A673 (cell line): ENCODE results near the gene CDK15. TPM values are rescaled to one million over a fixed set of nuclear protein-coding genes. Genes with fewer than 3 reads are reported as not detected.
A peak's percentile ranks its signal among the peaks of the same experiment; 100 is the strongest.

Experiments used
- BruUV-seq: library from RNA; stranded (reverse); fragments of 400-500 nt; replicated peaks from 2 replicates; lab custom pipeline; 2021; lab: Mats Ljungman, UMichigan
- CTCF ChIA-PET: fragments of 300-600 bp; sonication (Branson Sonifier 250); formaldehyde crosslinking; loops from one replicate; lab custom pipeline; 2022; ENCODE audit warnings: antibody characterized with exemption; lab: Charles Lee
- POLR2A ChIA-PET: fragments of 300-600 bp; sonication (Branson Sonifier 250); formaldehyde crosslinking; loops from one replicate; lab custom pipeline; 2022; ENCODE audit warnings: antibody characterized with exemption; ENCODE audit not compliant: low non-redundant PET; lab: Charles Lee
- DNase-seq: peaks from one replicate; pipeline ENCODE4 v3.0.0-alpha.2; 2015; ENCODE audit warnings: low spot score
- H3K27ac ChIP-seq: fragments of 200-600 bp; sonication (generic); 2 replicates; pipeline ENCODE4 v1.5.1; 2016; ENCODE audit warnings: mixed run types, low read depth, mild to moderate bottlenecking, mixed read lengths, antibody characterized with exemption, low read length; ENCODE audit not compliant: poor library complexity, severe bottlenecking
- H3K27me3 ChIP-seq: fragments of 200-600 bp; sonication (generic); replicated peaks from 2 replicates; pipeline ENCODE4 v1.6.1; 2017; ENCODE audit warnings: mixed run types, low read depth, mild to moderate bottlenecking, mixed read lengths, antibody characterized with exemption, low read length; ENCODE audit not compliant: insufficient read depth, poor library complexity
- H3K36me3 ChIP-seq: fragments of 200-600 bp; sonication (generic); 2 replicates; pipeline ENCODE4 v1.6.1; 2016; ENCODE audit warnings: mixed run types, mild to moderate bottlenecking, mixed read lengths, antibody characterized with exemption, low read length; ENCODE audit not compliant: insufficient read depth, poor library complexity, severe bottlenecking
- H3K4me1 ChIP-seq: fragments of 200-600 bp; sonication (generic); 2 replicates; pipeline ENCODE4 v1.6.1; 2017; ENCODE audit warnings: mixed run types, mild to moderate bottlenecking, mixed read lengths, antibody characterized with exemption, low read length; ENCODE audit not compliant: insufficient read depth, poor library complexity, severe bottlenecking
- H3K4me3 ChIP-seq: fragments of 200-600 bp; sonication (generic); 2 replicates; pipeline ENCODE4 v1.5.1; 2016; ENCODE audit warnings: low read depth, mixed run types, mild to moderate bottlenecking, mixed read lengths, low read length; ENCODE audit not compliant: poor library complexity, severe bottlenecking
- H3K9me3 ChIP-seq: fragments of 200-600 bp; sonication (generic); 2 replicates; pipeline ENCODE4 v1.6.1; 2016; ENCODE audit warnings: mixed run types, low read depth, mild to moderate bottlenecking, mixed read lengths, antibody characterized with exemption, low read length; ENCODE audit not compliant: poor library complexity, severe bottlenecking
- CTCF ChIP-seq: fragments of 300-800, 200-600 bp; sonication (generic); conservative IDR thresholded peaks from 2 replicates; pipeline ENCODE4 v1.5.1; 2017; ENCODE audit warnings: low read depth, mild to moderate bottlenecking, antibody characterized with exemption, low read length, moderate library complexity, mixed read lengths
- EZH2 ChIP-seq: fragments of 200-600 bp; sonication (generic); IDR thresholded peaks from 2 replicates; pipeline ENCODE4 v1.6.1; 2017; ENCODE audit warnings: borderline replicate concordance, low read depth, mild to moderate bottlenecking, mixed read lengths, antibody characterized with exemption, low read length; ENCODE audit not compliant: poor library complexity, severe bottlenecking
- intact Hi-C: fragments of 100-400 bp; cut with micrococcal nuclease; formaldehyde crosslinking; loops from one replicate; pipeline ENCODE4 v1.10.0; 2022; ENCODE audit not compliant: unreplicated experiment
- total RNA-seq: library from RNA; stranded (reverse); gene quantifications from 2 replicates; pipeline ENCODE4 v1.2.3, GENCODE V29; 2021

CDK15 gene
- total RNA-seq, 1 experiment from 2014 or later, result 0.11 TPM

- Histone ChIP-seq H3K9me3 (no peaks in the 10 kb centered on the region), H3K27me3 (peaks cover 39% of the 10 kb centered on the region), H3K4me1 (peaks cover 24% of the 10 kb centered on the region), H3K27ac (no peak overlapping the region), H3K36me3 (no peaks in the 10 kb centered on the region), H3K4me3 (no peak overlapping the region)
- BruUV-seq, result no TSS peak
- CTCF ChIA-PET, result no interaction called here
- POLR2A ChIA-PET, result interaction anchor here (0.5 to 0.9 kb wide), 2 partner anchors 47 to 550 kb away, joined by 3 to 4 read pairs; no protein-coding TSS in a partner anchor
- DNase-seq, result no peak
- no peak for TF ChIP-seq EZH2
- TF ChIP-seq CTCF, result no peak
- intact Hi-C loops, result no loop called here
These were observed 118.1 kb downstream of the CDK15 start for GRCh38 chr2:201924453-201924852.

GRCh38 chr2:201925056-201925455 lies 118.7 kb downstream of the CDK15 start:
- DNase-seq, result no peak

GRCh38 chr2:201926067-201926466 lies 119.7 kb downstream of the CDK15 start:
- CTCF ChIA-PET, result no interaction called here
- TF ChIP-seq CTCF (no peak), EZH2 (no peak)
- BruUV-seq, result no TSS peak
- Histone ChIP-seq H3K27me3 (peaks cover 51% of the 10 kb centered on the region), H3K27ac (no peak overlapping the region), H3K36me3 (no peaks in the 10 kb centered on the region), H3K4me3 (no peak overlapping the region), H3K4me1 (peaks cover 30% of the 10 kb centered on the region), H3K9me3 (no peaks in the 10 kb centered on the region)
- DNase-seq, result peak; percentile 37
- intact Hi-C loops, result no loop called here
- POLR2A ChIA-PET, result no interaction called here

More at GRCh38 chr2:201925056-201925455, 118.7 kb downstream of the CDK15 start:
- no TSS peak for BruUV-seq
- CTCF ChIA-PET, result no interaction called here
- intact Hi-C loops, result no loop called here
- TF ChIP-seq EZH2 (no peak), CTCF (no peak)
- H3K36me3 ChIP-seq, result no peaks in the 10 kb centered on the region
- H3K27me3 ChIP-seq, result peaks cover 41% of the 10 kb centered on the region
- H3K9me3 ChIP-seq, result no peaks in the 10 kb centered on the region
- peaks cover 24% of the 10 kb centered on the region for H3K4me1 ChIP-seq
- no peak overlapping the region for H3K27ac ChIP-seq
- POLR2A ChIA-PET, result no interaction called here
- no peak overlapping the region for H3K4me3 ChIP-seq
